SW480 (cell line): ENCODE results near the gene AP2B1.
A peak's percentile ranks its signal among the peaks of the same experiment; 100 is the strongest.
"Not testable (repeated sequence)": the region's sequence is repeated elsewhere in the genome, so short reads cannot be mapped to it uniquely, and the experiment has no call there.

Experiments used
- DNase-seq: peaks from one replicate; pipeline ENCODE4 v3.0.0-alpha.2; 2016; ENCODE audit warnings: low spot score

Gene AP2B1

GRCh38 chr17:35577830-35578196 lies 9.3 kb upstream of the AP2B1 start:
- DNase-seq: peak; percentile 11

DNA sequence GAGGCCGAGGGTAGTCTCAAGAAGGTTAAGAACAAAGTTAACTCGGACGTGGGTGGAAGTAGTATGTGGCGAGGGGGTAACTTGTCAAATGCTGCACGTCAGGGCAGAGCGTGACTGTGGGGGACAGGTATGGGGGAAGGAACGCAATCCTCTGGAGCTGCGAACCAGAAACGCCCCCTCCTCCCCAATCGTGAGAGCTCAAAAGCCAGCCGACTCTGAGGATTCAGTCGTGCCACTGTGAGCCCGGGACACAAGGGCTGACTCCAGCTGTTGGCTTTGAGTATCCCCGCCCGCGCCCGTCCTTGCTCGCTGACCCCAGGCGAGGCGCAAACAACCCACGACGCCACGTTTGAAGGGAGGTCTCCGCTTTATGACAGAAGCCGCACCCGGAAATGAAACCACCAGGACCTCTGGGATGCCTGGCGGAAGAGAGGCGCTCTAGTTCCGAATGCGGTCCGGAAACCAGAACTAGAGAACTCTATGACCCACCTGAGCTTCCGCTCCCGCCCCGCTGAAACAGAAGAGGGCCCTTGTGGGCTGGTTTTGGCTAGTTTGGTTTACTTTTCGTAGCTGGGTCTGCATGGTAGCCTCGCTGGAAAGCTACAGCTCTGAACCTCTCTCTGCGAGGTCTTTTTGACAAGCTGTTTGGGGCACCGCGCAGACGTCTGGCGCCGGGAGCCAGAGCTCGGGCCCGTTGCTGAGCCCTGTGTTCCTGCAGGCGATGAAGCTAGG lies 8.8 kb upstream of the AP2B1 start, which contains the start of gene PEX12:
PEX12 (minus strand) TSS at position 375 of the 732 bp plus-strand sequence. CDS start 550 bp downstream, outside the sequence.
- peak; percentile 91 for DNase-seq

DNA sequence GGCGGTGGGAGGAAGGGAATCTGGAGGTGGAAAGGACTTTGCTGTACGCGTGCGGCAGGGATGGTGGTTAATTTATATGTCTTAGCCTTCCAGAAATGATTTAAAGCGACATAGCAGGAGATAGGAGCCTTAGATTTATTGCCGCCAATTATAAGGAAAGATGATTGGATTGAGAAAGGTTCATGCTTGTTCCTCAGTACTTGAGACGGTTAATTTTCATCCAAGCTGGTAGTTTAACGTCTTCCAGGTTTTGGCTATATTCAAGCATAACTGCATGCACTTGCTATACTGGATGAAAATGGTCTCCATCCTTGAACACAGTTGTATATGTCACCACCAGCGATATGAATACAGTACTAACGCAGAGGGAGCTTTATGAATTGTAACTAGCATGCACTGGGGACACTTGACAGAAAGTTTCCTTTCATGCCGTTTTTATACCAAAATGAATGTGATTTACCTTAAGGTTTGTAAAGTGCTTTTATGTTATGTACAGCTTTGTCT lies 8.1 kb upstream of the AP2B1 start:
- DNase-seq: no peak

DNA sequence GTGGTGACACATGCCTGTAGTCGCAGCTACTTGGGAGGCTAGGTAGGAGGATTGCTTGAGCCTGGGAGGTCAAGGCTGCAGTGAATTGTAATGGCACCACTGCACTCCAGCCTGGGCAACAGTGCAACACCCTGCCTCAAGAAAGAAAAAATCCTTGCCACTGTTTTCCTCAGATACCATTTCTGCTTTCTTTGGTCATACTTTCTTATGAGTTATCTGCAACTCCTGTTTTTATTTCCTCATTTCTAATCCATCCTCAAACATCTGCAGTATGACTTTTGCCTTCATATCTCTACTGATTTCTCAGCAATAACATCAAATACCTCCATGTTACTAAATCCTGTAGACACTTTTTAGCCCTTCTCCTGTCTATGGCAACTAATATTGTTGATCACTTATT lies 3.1 kb upstream of the AP2B1 start:
- DNase-seq: no peak

DNA sequence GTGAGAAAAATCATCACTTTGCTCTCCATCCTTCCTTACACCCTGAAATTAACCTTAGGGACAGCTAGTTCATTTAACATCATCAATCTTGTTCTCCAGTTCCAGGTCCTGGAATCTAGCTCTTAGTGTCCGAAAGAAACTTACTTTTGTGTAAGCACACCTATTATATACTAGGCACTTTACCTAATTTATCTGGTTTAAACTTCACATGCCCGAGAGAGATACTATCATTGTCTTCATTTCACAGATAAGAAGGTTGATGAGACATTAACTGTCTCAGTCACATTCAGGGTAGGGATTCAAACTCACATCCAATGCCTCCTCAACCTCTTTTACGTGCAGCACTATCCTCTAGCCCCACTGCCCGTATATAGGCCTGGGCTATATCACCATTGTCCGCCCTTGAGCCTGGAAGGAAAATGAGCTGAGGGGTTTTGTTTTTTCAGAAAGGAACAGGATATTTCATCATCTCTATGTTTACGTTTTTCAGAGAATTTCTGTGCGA lies 501 bp upstream of the AP2B1 start:
- peak; percentile 9 for DNase-seq

DNA sequence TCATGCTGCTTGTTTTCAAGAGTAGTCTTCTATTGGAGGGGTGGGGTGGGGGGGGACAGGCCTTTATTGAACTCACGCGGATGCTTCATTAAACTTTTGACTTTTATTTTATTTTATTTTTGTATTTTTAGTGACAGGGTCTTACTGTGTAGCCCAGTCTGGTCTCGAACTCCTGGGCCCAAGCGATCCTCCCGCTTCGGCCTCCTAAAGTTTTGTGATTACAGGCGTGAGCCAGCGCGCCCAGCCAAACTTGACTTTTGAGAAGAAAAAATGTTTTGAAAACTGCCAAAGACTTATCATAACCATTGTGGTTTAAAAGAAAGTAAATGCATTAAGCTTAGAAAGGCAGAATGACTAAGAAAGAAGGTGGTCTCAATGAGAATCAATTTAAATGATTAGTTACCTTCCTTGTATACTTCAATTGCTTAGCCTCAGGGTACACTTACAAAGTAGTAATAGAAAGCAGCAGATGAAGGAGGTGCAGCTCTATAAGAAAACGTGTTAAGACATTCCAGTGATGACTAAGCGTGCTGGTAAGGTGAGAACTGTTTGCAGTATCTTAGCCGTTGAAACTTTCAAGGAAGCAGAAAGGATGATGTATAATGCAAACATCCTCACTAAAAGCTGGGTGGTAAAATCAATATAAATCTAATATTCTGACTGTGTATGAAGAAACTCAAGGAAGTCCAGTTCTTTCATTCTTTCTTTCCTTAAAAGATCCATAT lies 1.2 kb downstream of the AP2B1 start:
- DNase-seq: peak; percentile 35

- no peak for DNase-seq
Measured at GRCh38 chr17:35596072-35596471, 8.9 kb downstream of the AP2B1 start.

- DNase-seq: no peak
Measured at GRCh38 chr17:35596530-35597233, 9.6 kb downstream of the AP2B1 start.

GRCh38 chr17:35597604-35598003 lies 10.5 kb downstream of the AP2B1 start:
- no peak for DNase-seq

- no peak for DNase-seq
Measured at GRCh38 chr17:35603674-35604073, 16.6 kb downstream of the AP2B1 start.

DNA sequence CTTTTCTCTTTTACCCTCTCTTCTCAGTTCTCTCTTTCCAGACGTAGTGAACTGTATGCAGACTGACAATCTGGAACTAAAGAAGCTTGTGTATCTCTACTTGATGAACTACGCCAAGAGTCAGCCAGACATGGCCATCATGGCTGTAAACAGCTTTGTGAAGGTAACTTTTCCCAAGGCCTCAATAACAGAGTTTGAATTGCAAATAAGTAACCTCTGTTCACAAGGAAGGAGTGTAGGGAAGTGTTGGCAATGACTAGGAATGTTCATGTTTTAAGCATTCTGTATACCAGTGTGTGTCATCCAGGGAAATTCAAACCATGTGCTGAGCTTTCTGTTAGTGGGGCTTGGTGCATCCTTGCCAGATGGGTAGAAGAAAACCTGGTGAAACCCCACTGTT lies 18.6 kb downstream of the AP2B1 start:
- no peak for DNase-seq

DNA sequence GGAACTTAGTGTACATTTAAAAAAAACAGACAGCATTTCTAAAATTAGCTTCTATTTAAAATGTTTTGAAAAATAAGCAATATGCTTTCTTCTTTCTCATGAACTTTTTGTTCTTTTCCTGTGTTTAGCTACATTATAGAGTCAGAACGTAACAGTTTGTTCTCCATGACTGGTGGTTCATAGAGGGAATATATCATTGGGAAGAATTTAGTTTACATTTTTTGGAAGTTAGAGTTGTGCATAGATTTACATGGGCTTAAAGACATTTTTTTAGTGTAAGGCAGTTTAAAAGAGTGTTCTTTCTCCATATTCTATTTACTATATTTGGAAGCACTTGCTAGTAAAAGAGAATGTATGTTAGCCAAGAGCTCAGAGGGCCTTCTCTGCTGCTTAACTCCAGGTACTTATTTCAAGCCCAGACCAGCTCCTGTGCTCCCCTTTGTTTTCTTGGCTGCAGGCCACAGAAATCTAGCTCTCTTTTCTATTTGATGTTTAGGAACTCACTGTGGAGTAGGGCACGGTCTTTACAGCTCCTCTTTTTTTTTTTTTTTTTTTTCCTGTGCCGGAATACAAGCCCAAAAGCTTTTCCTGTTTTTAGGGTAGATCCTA lies 20.2 kb downstream of the AP2B1 start:
- no peak for DNase-seq

DNA sequence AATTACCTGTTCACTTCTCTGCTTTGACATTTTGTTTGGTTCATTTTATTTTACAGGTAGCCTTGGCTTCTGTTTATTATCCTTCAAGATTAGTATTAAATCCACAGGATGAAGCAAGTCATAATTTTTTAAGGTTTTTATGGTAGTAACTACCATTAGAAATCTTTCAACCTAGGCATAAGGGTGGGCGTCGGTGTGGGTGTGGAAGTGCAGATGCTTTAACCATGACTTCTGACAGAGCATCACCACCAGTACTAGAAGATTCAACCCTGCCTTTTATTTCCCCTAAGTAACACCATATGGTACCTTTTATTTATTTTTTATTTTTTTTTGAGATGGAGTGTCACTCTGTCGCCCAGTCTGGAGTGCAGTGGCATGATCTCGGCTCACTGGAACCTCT lies 22.7 kb downstream of the AP2B1 start:
- no peak for DNase-seq

DNA sequence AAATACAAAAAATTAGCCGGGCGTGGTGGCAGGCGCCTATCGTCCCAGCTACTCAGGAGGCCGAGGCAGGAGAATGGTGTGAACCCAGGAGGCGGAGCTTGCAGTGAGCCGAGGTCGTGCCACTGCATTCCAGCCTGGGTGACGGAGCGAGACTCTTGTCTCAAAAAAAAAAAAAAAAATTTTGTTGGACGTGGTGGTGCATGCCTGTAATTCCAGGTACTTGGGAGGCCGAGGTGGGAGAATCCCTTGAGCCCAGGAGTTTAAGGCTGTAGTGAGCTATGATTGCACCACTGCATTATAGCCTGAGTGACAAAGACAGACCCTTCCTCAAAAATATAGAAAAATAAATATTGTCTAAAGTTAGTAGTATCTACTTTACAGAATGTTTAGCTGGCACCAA lies 23.6 kb downstream of the AP2B1 start:
- not testable (repeated sequence) for DNase-seq

- peak; percentile 31 for DNase-seq
Measured at GRCh38 chr17:35612924-35613521, 25.9 kb downstream of the AP2B1 start.

DNA sequence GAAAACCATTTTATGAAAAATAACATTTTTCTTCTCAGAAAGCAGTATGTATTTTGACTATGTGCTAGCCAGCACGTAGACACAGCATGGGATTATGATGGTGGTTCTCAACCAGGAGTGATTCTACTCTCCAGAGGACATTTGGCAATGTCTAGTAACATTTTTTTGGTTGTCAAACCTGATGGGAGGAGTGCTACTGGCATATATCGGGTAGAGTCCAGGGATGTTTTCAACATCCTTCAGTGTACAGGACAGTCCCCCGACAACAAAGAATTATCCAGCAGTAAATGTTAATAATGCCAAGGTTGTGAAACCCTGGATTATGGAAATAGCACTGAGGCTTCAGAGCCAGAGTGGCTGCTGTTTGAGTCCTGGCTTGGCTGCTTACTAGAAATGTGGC lies 27.7 kb downstream of the AP2B1 start:
- DNase-seq: no peak

DNA sequence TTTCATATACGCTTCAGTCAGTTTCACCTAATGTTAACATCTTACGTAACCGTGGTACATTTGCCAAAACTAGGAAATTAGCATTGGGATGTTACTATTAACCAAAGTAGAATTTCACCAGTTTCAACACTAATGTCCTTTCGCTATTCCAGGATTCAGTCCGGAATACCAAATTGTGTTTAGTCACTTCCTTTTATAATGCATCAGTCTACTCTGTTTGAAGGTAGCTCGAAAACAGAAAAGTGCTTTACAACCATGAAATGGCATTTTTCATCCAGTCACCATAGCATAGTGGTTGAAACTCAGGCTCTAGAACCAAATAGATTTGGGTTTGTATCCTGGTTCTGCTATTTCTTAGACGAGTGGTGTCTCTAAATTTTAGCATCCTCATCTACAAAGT lies 29.4 kb downstream of the AP2B1 start:
- no peak for DNase-seq

DNA sequence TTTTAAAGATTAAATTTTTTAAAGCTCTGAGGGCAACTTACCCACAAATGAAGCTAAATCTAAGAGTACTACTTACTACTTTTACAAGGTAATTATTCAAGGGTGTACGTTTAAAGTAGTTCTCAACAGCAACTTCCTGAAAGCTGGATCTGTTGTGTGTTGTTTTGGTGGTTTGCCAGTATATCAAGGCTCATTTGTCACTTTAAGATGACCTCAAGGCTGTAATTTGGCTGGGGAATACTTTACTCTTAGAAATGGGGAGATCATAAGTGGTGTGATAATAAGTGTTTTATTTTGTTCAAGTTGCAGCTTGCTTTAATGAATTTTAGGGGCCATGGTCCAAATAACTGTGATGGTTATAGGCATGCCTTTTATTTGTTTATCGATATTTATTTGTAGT lies 30.4 kb downstream of the AP2B1 start:
- no peak for DNase-seq

GRCh38 chr17:35618628-35619027 lies 31.5 kb downstream of the AP2B1 start:
- DNase-seq: no peak

DNA sequence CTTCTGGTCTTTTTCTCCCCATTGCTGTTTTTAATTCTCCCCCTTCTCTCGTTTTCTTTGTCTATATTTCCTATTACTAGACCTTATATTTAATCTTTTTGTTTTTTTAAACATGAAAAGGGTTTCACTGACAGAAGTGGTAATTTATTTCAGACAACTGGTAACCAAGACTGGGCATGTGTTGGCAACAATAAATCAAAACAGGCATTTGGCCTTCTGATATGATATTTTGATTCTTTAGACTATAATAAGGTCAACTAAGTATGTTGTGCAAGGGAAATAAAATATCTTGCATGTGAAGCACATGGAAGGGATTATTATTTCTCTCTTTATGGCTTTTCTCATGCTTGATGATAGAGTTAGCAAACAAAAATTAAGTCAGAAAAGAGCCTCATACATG lies 34.6 kb downstream of the AP2B1 start:
- DNase-seq: no peak

GRCh38 chr17:35627417-35627816 lies 40.3 kb downstream of the AP2B1 start:
- DNase-seq: no peak
